Stimulated activated CD4-positive, alpha-beta T cell treated with anti-CD3 and anti-CD28 coated beads, Interleukin-4, amount 100 ng/mL, for 4 hours (primary cell): ENCODE results near the gene NUDT14.

Source experiments
- DNase-seq, 2 experiments: peaks; one replicate each; pipeline ENCODE4 v3.0.0-alpha.2; 2020

NUDT14 gene

GRCh38 chr14:105126126-105126980 lies 54.8 kb downstream of the NUDT14 start:
- DNase-seq: no peak

- no peak for DNase-seq
Observed at GRCh38 chr14:105124823-105125222, 56.3 kb downstream of the NUDT14 start.

- no peak for DNase-seq
Observed at GRCh38 chr14:105123981-105124765, 56.9 kb downstream of the NUDT14 start.

- no peak for DNase-seq
Observed at GRCh38 chr14:105123064-105123665, 57.9 kb downstream of the NUDT14 start.
